Astrocyte of the spinal cord (primary cell): Measurements from ENCODE around the gene GORASP2.

ENCODE experiments used
- DNase-seq: peaks from one replicate; pipeline ENCODE4 v3.0.0; 2011; ENCODE audit warnings: low read depth, low spot score
- H3K4me3 ChIP-seq: 2 replicates; pipeline ENCODE4 v1.5.1; 2011; ENCODE audit warnings: low read depth, mild to moderate bottlenecking, low read length, moderate library complexity
- in situ Hi-C: cut with HindIII; loops from 2 replicates; pipeline ENCODE4 v1.10.0; 2017; ENCODE audit warnings: low sequenced_read_pairs
- TF ChIP-seq, protein P1 (sequence below): IDR thresholded peaks from 2 replicates; pipeline ENCODE4 v1.5.1; 2012; ENCODE audit warnings: low read depth, mild to moderate bottlenecking, low read length, inconsistent platforms

Gene GORASP2

DNA sequence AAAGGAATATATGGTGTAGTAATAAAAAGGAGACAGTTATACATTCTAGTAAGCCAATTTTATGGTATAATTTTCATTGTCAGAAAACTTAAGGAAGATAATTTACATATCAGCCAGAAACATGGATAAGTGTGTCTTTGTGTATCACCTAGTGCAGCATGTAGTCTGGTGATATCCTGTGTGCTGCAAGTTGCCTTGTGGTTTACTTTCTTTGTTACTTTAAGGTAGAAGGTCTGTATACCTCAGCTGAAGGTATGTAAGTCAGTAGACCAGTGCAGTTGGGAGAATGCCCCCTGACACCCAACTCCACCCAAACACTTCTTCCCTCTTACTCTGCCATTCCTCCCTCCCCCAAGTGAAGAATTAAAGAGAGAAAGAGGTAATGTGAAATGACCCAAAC, 11.0 kb downstream of the GORASP2 start:
- no peak overlapping the region for H3K4me3 ChIP-seq
- TF ChIP-seq, protein P1, sequence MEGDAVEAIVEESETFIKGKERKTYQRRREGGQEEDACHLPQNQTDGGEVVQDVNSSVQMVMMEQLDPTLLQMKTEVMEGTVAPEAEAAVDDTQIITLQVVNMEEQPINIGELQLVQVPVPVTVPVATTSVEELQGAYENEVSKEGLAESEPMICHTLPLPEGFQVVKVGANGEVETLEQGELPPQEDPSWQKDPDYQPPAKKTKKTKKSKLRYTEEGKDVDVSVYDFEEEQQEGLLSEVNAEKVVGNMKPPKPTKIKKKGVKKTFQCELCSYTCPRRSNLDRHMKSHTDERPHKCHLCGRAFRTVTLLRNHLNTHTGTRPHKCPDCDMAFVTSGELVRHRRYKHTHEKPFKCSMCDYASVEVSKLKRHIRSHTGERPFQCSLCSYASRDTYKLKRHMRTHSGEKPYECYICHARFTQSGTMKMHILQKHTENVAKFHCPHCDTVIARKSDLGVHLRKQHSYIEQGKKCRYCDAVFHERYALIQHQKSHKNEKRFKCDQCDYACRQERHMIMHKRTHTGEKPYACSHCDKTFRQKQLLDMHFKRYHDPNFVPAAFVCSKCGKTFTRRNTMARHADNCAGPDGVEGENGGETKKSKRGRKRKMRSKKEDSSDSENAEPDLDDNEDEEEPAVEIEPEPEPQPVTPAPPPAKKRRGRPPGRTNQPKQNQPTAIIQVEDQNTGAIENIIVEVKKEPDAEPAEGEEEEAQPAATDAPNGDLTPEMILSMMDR: no peak
- in situ Hi-C loops: no loop called here
- no peak for DNase-seq

DNA sequence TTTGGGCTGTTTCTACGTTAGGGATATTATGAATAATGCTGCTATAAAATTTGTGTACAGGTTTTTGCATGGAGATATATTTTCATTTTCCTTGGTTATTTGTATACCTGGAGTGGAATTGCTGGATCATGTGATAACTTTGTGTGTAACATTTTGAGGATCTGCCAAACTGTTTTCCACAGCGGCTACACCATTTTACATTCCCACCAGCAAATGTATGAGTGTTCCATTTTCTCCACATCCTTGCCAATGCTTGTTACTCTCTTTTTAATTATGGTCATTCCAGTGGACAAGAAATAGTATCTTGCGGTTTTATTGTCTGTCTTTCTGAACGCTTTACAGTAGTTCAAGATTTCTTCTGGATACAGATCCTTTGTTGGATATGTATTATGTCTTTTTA, 13.6 kb downstream of the GORASP2 start:
- TF ChIP-seq, protein P1: no peak

DNA sequence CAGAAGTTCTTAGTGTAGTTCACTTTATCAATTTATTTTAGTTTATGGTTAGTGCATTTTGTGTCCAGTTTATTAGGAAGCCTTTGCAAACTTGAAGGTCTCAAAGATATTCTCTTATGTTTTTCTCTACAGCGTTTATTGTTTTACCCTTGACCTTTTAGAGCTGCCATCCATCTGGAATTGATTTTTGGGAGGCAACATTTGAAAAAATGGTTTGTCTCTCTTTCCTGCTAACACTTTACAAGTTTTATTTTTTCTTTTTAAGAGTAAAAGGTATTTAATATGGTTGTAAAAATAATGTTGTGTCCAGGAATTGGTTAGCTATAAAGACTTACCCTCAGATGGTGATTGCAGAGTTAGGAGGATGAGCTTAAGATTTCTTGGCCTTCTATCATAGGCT, 14.0 kb downstream of the GORASP2 start:
- in situ Hi-C loops: no loop called here
- no peak overlapping the region for H3K4me3 ChIP-seq
- TF ChIP-seq, protein P1: no peak
- no peak for DNase-seq

More for the DNA sequence above, 13.6 kb downstream of the GORASP2 start:
- H3K4me3 ChIP-seq: no peak overlapping the region
- DNase-seq: no peak
- in situ Hi-C loops: no loop called here

DNA sequence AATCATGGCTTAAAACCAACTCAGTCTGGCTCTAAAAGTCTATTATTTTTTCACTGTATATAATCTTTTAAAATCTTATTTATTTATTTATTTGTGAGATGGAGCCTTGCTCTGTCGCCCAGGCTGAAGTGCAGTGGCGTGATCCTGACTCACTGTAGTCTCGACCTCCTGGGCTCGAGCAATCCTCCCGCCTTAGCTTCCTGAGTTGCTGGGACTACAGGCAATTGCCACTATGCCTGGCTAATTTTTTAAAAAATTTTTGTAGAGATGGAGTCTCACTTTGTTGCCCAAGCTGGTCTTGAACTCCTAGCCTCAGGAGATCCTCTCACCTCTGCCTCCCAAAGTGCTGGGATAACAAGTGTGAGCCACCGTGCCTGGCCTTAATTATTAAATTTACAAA, 14.5 kb downstream of the GORASP2 start:
- no peak overlapping the region for H3K4me3 ChIP-seq
- TF ChIP-seq, protein P1: no peak
- in situ Hi-C loops: no loop called here
- DNase-seq: no peak

DNA sequence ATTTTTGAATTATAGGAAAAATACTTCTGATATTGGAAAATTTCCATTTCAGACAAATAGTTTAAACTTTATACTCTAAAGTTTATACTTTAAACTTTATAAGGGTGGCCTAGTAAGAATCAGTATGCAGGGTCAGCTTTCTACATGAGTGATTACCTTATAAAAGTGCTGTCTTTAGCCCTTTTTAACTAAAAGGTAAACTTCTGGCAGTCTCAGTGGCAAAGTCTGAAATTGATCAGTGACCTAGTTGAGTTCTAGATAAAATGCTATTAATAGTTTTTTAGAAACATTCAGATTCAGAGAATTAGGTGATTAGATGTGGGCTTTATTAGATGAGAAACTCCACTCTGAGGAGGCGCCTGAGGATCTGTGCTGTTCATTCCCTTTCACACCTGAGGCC, 15.5 kb downstream of the GORASP2 start:
- H3K4me3 ChIP-seq: no peak overlapping the region
- TF ChIP-seq, protein P1: no peak
- in situ Hi-C loops: no loop called here
- DNase-seq: no peak

DNA sequence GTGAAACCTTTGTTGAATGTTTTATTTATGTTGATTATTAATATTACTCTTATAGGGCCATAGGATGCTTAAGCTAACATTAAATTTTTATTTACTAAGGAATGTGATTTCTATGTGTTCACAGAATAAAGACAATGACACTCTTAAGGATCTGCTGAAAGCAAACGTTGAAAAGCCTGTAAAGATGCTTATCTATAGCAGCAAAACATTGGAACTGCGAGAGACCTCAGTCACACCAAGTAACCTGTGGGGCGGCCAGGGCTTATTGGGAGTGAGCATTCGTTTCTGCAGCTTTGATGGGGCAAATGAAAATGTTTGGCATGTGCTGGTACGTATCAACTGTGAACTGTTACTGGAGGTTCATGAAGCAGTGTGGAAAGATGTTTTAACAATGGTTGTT, 20.4 kb downstream of the GORASP2 start:
- DNase-seq: no peak
- TF ChIP-seq, protein P1: no peak
- in situ Hi-C loops: no loop called here
- H3K4me3 ChIP-seq: no peak overlapping the region

DNA sequence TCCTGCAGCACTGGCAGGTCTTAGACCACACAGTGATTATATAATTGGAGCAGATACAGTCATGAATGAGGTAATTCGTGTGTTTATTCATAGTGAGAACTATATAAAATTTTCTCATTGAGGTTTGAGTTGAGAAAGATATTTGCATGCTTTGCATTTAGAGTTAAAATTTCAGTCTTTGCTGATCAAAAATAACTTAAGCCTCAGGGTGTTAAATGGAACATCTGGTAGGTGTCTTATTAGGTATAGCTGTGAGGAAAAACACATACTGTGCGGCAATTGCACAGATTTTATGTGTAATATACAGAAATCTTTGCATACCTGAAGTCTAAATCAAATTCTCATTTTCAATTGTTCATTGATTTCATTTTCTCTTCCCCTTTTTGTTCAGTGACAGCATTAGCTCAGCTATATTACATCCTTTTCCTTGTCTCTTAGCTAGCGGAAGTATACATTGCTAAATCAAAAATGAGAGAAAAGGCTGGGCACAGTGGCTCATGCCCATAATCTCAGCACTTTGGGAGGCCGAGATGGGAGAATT, 21.2 kb downstream of the GORASP2 start:
- H3K4me3 ChIP-seq: no peak overlapping the region
- TF ChIP-seq, protein P1: no peak
- in situ Hi-C loops: no loop called here
- no peak for DNase-seq
